ENCODE results near the gene CENPVL2. TPM values are rescaled to one million over a fixed set of nuclear protein-coding genes. Genes with fewer than 3 reads are reported as not detected.
"Not testable (repeated sequence)": the region's sequence is repeated elsewhere in the genome, so short reads cannot be mapped to it uniquely, and the experiment has no call there.

The CENPVL2 gene
- total RNA-seq, 1 experiment from 2014 or later, result not detected

- no peak for TF ChIP-seq CTCF (IDR thresholded peaks at IDR 0.05; ENCODE audit: insufficient read depth in 1 of 2, low read depth in 1 of 2, low read length in 1 of 2, severe bottlenecking in 1 of 2, unreplicated experiment in 1 of 2)
- CTCF ChIA-PET, result no interaction called here
- H3K4me3 Mint-ChIP-seq (ENCODE audit: unreplicated experiment), result no peak overlapping the region
- H3K27me3 Mint-ChIP-seq (ENCODE audit: insufficient read depth, unreplicated experiment), result peaks cover 7% of the 10 kb centered on the region
- no TSS peak for BruUV-seq (replicated peaks)
- no peak for DNase-seq
- H3K27ac Mint-ChIP-seq (ENCODE audit: unreplicated experiment), result no peak overlapping the region
- no peaks in the 10 kb centered on the region for H3K36me3 Mint-ChIP-seq (ENCODE audit: insufficient read depth, unreplicated experiment)
- H3K36me3 ChIP-seq (ENCODE audit: control insufficient read depth, insufficient read depth, low read length), result no peaks in the 10 kb centered on the region
- intact Hi-C loops (cut with micrococcal nuclease; ENCODE audit: unreplicated experiment), result no loop called here
- POLR2A ChIA-PET, result no interaction called here
- H3K9me3 ChIP-seq, result no peaks in the 10 kb centered on the region
- H3K4me3 ChIP-seq (ENCODE audit: low read depth, low read length), result no peak overlapping the region
- no peaks in the 10 kb centered on the region for H3K9me3 Mint-ChIP-seq (ENCODE audit: unreplicated experiment)
- H3K4me1 ChIP-seq, result no peaks in the 10 kb centered on the region
- no peaks in the 10 kb centered on the region for H3K27me3 ChIP-seq (replicated peaks; ENCODE audit: control insufficient read depth, insufficient read depth, low read length)
- no peaks in the 10 kb centered on the region for H3K4me1 Mint-ChIP-seq (ENCODE audit: low read depth, unreplicated experiment)
Measured at GRCh38 chrX:51697397-51697796, 14.8 kb upstream of the CENPVL2 start.

DNA sequence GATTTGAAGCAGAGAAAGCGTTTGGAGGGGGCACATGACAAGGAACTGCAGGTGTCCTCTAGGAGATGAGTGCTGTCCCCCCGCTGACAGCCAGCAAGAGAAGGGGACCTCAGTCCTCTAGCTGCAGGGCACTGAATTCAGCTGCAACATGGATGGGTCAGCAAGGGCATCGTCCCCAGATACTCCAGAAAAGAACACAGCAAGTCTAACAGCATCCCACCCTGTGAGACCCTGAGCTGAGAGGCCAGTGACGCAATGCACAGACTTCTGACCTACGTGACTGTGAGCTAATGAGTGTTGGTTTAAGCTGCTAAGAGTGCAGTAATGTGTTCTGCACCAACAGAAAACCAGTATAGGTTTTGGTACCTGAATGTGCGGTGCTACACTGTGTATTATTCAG, 11.6 kb upstream of the CENPVL2 start:
- Mint-ChIP-seq H3K36me3 (ENCODE audit: insufficient read depth, unreplicated experiment) (no peaks in the 10 kb centered on the region), H3K27ac (ENCODE audit: unreplicated experiment) (no peak overlapping the region), H3K27me3 (ENCODE audit: insufficient read depth, unreplicated experiment) (peaks cover 7% of the 10 kb centered on the region), H3K4me3 (ENCODE audit: unreplicated experiment) (no peak overlapping the region), H3K4me1 (ENCODE audit: low read depth, unreplicated experiment) (no peaks in the 10 kb centered on the region), H3K9me3 (ENCODE audit: unreplicated experiment) (no peaks in the 10 kb centered on the region)
- H3K4me3 ChIP-seq (ENCODE audit: low read depth, low read length), result no peak overlapping the region
- no peaks in the 10 kb centered on the region for H3K36me3 ChIP-seq (ENCODE audit: control insufficient read depth, insufficient read depth, low read length)
- H3K4me1 ChIP-seq, result no peaks in the 10 kb centered on the region
- BruUV-seq (replicated peaks), result no TSS peak
- no peak for DNase-seq
- POLR2A ChIA-PET, result no interaction called here
- H3K27me3 ChIP-seq (replicated peaks; ENCODE audit: control insufficient read depth, insufficient read depth, low read length), result no peaks in the 10 kb centered on the region
- no peaks in the 10 kb centered on the region for H3K9me3 ChIP-seq
- CTCF ChIA-PET, result no interaction called here
- no peak for TF ChIP-seq CTCF (IDR thresholded peaks at IDR 0.05; ENCODE audit: insufficient read depth in 1 of 2, low read depth in 1 of 2, low read length in 1 of 2, severe bottlenecking in 1 of 2, unreplicated experiment in 1 of 2)
- intact Hi-C loops (cut with micrococcal nuclease; ENCODE audit: unreplicated experiment), result no loop called here

DNA sequence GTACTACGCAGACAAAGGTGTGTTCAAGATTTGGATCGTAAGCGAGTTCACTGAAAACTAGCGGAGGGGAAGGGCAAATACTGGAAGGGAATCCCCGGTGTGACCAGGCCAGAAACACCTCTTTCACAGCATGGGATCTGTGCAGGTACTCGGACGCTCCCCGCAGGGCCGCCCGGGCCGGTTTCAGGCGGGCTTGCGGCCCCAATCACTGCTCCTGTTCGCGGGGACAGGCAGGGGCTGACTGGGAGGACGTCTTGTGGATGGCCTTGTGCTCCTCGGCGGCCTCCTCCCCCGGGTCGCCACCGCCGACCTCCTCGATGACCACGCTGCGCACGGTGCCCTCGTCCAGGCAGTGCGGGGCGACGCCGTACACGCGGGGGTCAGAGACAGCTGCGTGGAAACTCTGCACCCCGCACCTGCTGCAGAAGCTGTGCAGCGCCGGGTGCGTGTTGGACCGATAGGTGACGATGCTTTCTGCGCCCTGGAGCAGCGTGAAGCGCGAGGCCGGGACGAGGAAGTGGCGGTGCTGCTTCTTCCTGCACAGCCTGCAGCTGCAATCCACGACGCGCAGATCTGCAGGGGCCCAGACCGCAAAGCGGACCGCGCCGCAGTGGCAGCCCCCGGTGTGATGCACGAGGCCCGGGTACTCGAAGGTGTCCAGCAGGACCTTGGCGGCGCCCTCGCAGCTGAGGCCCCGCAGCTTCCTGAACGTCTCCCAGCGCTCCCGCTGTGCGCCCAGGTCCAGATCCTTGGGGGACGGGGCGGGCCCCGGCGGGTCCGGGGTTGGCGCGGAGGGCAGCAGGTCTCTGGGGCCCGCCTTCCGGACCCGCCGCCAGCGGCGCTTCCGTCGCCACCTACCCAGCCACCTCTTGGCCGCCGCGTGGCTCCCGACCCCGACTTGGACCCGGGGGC, 567 bp downstream of the CENPVL2 start:
- DNase-seq; H3K4me1 Mint-ChIP-seq (ENCODE audit: low read depth, unreplicated experiment); H3K4me3 Mint-ChIP-seq (ENCODE audit: unreplicated experiment); H3K4me1 ChIP-seq; CTCF ChIA-PET; H3K27me3 ChIP-seq (replicated peaks; ENCODE audit: control insufficient read depth, insufficient read depth, low read length); intact Hi-C loops (cut with micrococcal nuclease; ENCODE audit: unreplicated experiment); POLR2A ChIA-PET; H3K27ac Mint-ChIP-seq (ENCODE audit: unreplicated experiment); H3K36me3 ChIP-seq (ENCODE audit: control insufficient read depth, insufficient read depth, low read length); H3K4me3 ChIP-seq (ENCODE audit: low read depth, low read length); H3K9me3 ChIP-seq; H3K36me3 Mint-ChIP-seq (ENCODE audit: insufficient read depth, unreplicated experiment); H3K27me3 Mint-ChIP-seq (ENCODE audit: insufficient read depth, unreplicated experiment); BruUV-seq (replicated peaks); H3K9me3 Mint-ChIP-seq (ENCODE audit: unreplicated experiment): not testable (repeated sequence)

DNA sequence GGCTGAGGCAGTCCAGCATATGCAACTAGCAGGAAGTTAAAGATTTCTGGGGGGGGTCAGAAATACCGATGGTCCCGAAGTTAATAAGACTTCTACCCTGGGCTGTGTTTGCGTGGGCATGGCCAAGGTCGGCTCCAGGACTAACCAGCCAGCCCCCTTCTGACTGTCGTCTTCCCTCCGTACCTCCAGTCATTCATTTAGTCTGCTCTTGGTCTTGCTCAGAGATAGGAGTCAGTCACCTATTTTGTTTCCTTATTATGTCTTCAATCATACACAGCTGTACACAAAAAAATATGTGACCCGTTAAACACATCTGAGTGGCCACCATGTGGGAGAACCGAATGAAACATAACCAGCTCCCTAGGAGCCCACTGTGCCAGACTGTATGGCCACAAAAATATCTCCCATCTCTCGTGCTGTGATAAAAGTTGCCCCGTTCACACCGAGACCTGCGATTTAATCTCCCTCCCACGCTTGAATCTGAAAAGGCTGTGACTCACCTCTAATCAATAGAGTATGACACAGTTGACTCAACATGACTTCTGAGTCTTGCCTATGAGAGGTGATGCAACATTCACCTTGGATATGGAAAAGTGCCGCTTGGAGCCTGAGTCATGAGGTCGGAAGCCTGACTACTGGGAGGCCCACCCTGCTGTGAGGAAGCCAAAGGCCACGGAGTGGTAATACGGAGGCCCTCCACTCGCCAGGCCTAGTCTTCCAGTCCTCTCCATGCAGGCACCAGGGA, 2.8 kb downstream of the CENPVL2 start:
- H3K9me3 Mint-ChIP-seq (ENCODE audit: unreplicated experiment); POLR2A ChIA-PET; H3K27ac Mint-ChIP-seq (ENCODE audit: unreplicated experiment); DNase-seq; H3K36me3 Mint-ChIP-seq (ENCODE audit: insufficient read depth, unreplicated experiment); BruUV-seq (replicated peaks); H3K4me1 ChIP-seq; H3K9me3 ChIP-seq; H3K4me3 ChIP-seq (ENCODE audit: low read depth, low read length); H3K4me1 Mint-ChIP-seq (ENCODE audit: low read depth, unreplicated experiment); H3K27me3 ChIP-seq (replicated peaks; ENCODE audit: control insufficient read depth, insufficient read depth, low read length); H3K27me3 Mint-ChIP-seq (ENCODE audit: insufficient read depth, unreplicated experiment); H3K36me3 ChIP-seq (ENCODE audit: control insufficient read depth, insufficient read depth, low read length); H3K4me3 Mint-ChIP-seq (ENCODE audit: unreplicated experiment); CTCF ChIA-PET; intact Hi-C loops (cut with micrococcal nuclease; ENCODE audit: unreplicated experiment): not testable (repeated sequence)
